Heart left ventricle (tissue), 16 donors: ENCODE measurements around the gene ARAP1. TPM values are rescaled to one million over a fixed set of nuclear protein-coding genes. Genes with fewer than 3 reads are reported as not detected.

Experiments used
- ATAC-seq, 4 donors: fragments of 200-7000 bp; cut with Tn5 transposase; one replicate each; pipeline ENCODE4 v1.9.1; 2020 to 2022; ENCODE audit warnings: moderate library complexity in 4 of 4, mild to moderate bottlenecking in 3 of 4, moderate number of reproducible peaks in 1 of 4
- DNase-seq, 5 donors: peaks; one replicate each; pipeline ENCODE4 v3.0.0-alpha.2; 2020
- H3K27ac ChIP-seq, 12 donors: fragments of 200-600 bp; sonication (generic) in 4 of 12; one replicate each; pipeline versions ENCODE4 v1.5.0 to v1.8.0; 2016 to 2022; ENCODE audit warnings: mild to moderate bottlenecking in 2 of 12
- H3K27me3 ChIP-seq, 9 donors: fragments of 200-600 bp; sonication (generic) in 2 of 9; one replicate each; pipeline versions ENCODE4 v1.5.1 to v1.8.0; 2016 to 2022; ENCODE audit warnings: mild to moderate bottlenecking in 3 of 9
- H3K36me3 ChIP-seq, 9 donors: fragments of 200-600 bp; sonication (generic) in 2 of 9; one replicate each; pipeline versions ENCODE4 v1.5.0 to v1.8.0; 2018 to 2022; ENCODE audit warnings: mild to moderate bottlenecking in 2 of 9
- H3K4me1 ChIP-seq, 12 donors: fragments of 200-600 bp; sonication (generic) in 4 of 12; one replicate each; pipeline versions ENCODE4 v1.5.0 to v1.8.0; 2016 to 2022; ENCODE audit warnings: mild to moderate bottlenecking in 3 of 12
- H3K4me3 ChIP-seq, 12 donors: fragments of 200-600 bp; sonication (generic) in 4 of 12; one replicate each; pipeline versions ENCODE4 v1.5.0 to v1.8.0; 2017 to 2022; ENCODE audit warnings: mild to moderate bottlenecking in 9 of 12, moderate library complexity in 4 of 12
- H3K9me3 ChIP-seq, 12 donors: fragments of 200-600 bp; sonication (generic) in 4 of 12; one replicate each; pipeline versions ENCODE4 v1.5.0 to v1.8.0; 2016 to 2022; ENCODE audit warnings: mild to moderate bottlenecking in 1 of 12
- POLR2A ChIP-seq, 2 donors: fragments of 450-650 bp; IDR thresholded peaks; one replicate each; pipeline ENCODE4 v1.6.1; 2017; ENCODE audit warnings: antibody characterized with exemption in 2 of 2, mild to moderate bottlenecking in 2 of 2, moderate library complexity in 2 of 2
- WGBS, 4 donors: extraction: QIAGEN DNeasy Blood & Tissue Kit in 2 of 4; methylation state at CpG; one replicate each; pipeline versions ENCODE4 v1.1.5 to v1.1.7; 2013 to 2018; 5-methylcytosine and 5-hydroxymethylcytosine counted together
- intact Hi-C, 10 donors: fragments of 100-400 bp; cut with DNase I; formaldehyde crosslinking; loops; one replicate each; pipeline versions ENCODE4 v1.11.1 to v1.14.2; 2022
- polyA plus RNA-seq, 2 donors: library from polyadenylated mRNA; stranded (reverse); fragments of 200-250 nt; gene quantifications; one replicate each; pipeline ENCODE4 v1.2.3, GENCODE V29; 2013
- total RNA-seq, 9 donors: library from RNA; depleted of rRNA in 2 of 9; stranded (reverse); fragments of >200 nt in 2 of 9; fragmentation: NEBNext Ultra II Directional in 3 of 9; extraction: Animal tissue kit (Norgen Biotek cat#: 25700) in 3 of 9; gene quantifications; one replicate each; pipeline versions ENCODE4 v1.1.0 to v1.2.4, GENCODE V29; 2016 to 2023
- TF ChIP-seq, protein P1 (sequence below), 12 donors: fragments of 200-600 bp; sonication (generic) in 4 of 12; IDR thresholded peaks; one replicate each; pipeline versions ENCODE4 v1.5.0 to v1.8.0; 2018 to 2022; ENCODE audit warnings: antibody characterized with exemption in 12 of 12, mild to moderate bottlenecking in 5 of 12
- donor health status: ischemic (EF 13 %, LVEDD 7.1; RV severe dilation, severe dysfunction).
- donor health status: healthy with polysubstance abuse.
- donor health status: DM: no; HTN: yes; CAD: no.
- donor health status: DM: no; HTN: no; CAD: no.
- donor health status: ischemic (EF 25% LVEDD 6.9; RV normal size, moderate dysfunction).
- donor health status: ischemic (EF 25% LVEDD 5.7; RV mildly dilated, moderate dysfunction).
- donor health status: healthy.
- donor health status: DM: yes; HTN: yes; CAD: no.
- donor health status: ischemic (EF 35%, LVEDD 5.7; RV mildly dilated, moderate dysfunction).
- donor health status: nonischemic (EF 11% LVEDD 7.7; RV severe dilation, severe dysfunction).
- donor health status: DM: yes; HTN: yes; CAD: no.
- donor health status: PGD.
- donor health status: ischemic (EF 29% LVEDD 5.4; RV normal size, mild dysfunction).
- donor health status: nonischemic (EF 23%, LVEDD 6.1; RV moderate dilation, normal function).

ARAP1 gene
- total and polyA plus RNA-seq, 11 donors = 35.4 to 116 (median 43.6) TPM

- ATAC-seq (no peak), DNase-seq (no peak)
- no peaks in the 10 kb centered on the region for H3K27me3 ChIP-seq
- no peaks in the 10 kb centered on the region for H3K9me3 ChIP-seq
- H3K27ac ChIP-seq = peak overlapping the region in 6 of 12 donors; percentile 17 to 72 (median 66)
- intact Hi-C loops = loop anchor here in 5 of 10 donors (10.0 kb wide), 2 partner anchors 203 to 213 kb away; no protein-coding TSS in a partner anchor
- H3K36me3 ChIP-seq = peaks cover 0 to 84% (median 80%) of the 10 kb centered on the region in 9 donors
- no peak for TF ChIP-seq POLR2A (IDR thresholded peaks at IDR 0.05)
- no peak overlapping the region for H3K4me3 ChIP-seq
- WGBS, 4 donors = 91 to 96% (median 92%) methylated on average over 7 of the region's 7 CpGs
- H3K4me1 ChIP-seq = peaks cover 0 to 60% (median 28%) of the 10 kb centered on the region in 12 donors
Measured at GRCh38 chr11:72687326-72687725, 64.9 kb downstream of the ARAP1 start.

- Histone ChIP-seq H3K9me3 (no peaks in the 10 kb centered on the region), H3K27me3 (no peaks in the 10 kb centered on the region), H3K27ac (peak overlapping the region; percentile 11 to 75 (median 61)), H3K36me3 (peaks cover 0 to 78% (median 74%) of the 10 kb centered on the region in 9 donors), H3K4me1 (peaks cover 0 to 54% (median 28%) of the 10 kb centered on the region in 12 donors), H3K4me3 (no peak overlapping the region)
- intact Hi-C loops = loop anchor here in 5 of 10 donors (10.0 kb wide), 2 partner anchors 202 to 212 kb away; no protein-coding TSS in a partner anchor
- 35 to 56% (median 45%) methylated on average over 8 of the region's 8 CpGs for WGBS, 4 donors
- ATAC-seq (peak in 1 of 4 donors; percentile 0), DNase-seq (no peak)
- TF ChIP-seq, protein P1, sequence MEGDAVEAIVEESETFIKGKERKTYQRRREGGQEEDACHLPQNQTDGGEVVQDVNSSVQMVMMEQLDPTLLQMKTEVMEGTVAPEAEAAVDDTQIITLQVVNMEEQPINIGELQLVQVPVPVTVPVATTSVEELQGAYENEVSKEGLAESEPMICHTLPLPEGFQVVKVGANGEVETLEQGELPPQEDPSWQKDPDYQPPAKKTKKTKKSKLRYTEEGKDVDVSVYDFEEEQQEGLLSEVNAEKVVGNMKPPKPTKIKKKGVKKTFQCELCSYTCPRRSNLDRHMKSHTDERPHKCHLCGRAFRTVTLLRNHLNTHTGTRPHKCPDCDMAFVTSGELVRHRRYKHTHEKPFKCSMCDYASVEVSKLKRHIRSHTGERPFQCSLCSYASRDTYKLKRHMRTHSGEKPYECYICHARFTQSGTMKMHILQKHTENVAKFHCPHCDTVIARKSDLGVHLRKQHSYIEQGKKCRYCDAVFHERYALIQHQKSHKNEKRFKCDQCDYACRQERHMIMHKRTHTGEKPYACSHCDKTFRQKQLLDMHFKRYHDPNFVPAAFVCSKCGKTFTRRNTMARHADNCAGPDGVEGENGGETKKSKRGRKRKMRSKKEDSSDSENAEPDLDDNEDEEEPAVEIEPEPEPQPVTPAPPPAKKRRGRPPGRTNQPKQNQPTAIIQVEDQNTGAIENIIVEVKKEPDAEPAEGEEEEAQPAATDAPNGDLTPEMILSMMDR (IDR thresholded peaks at IDR 0.05) = no peak
- TF ChIP-seq POLR2A (IDR thresholded peaks at IDR 0.05) = no peak
Measured at GRCh38 chr11:72686639-72687220, 65.5 kb downstream of the ARAP1 start.

GRCh38 chr11:72685560-72686480 lies 66.4 kb downstream of the ARAP1 start:
- TF ChIP-seq, protein P1 (IDR thresholded peaks at IDR 0.05) = no peak
- DNase-seq (peak in 3 of 5 donors; percentile 67 to 78 (median 68)), ATAC-seq (peak in 3 of 4 donors; percentile 3 to 35 (median 12))
- Histone ChIP-seq H3K27ac (peak overlapping the region; percentile 18 to 75 (median 62)), H3K36me3 (peaks cover 0 to 69% (median 65%) of the 10 kb centered on the region in 9 donors), H3K27me3 (no peaks in the 10 kb centered on the region), H3K4me1 (peaks cover 0 to 62% (median 31%) of the 10 kb centered on the region in 12 donors), H3K4me3 (no peak overlapping the region), H3K9me3 (no peaks in the 10 kb centered on the region)
- intact Hi-C loops = loop anchor here in 5 of 10 donors (10.0 kb wide), 2 partner anchors 201 to 211 kb away; no protein-coding TSS in a partner anchor
- WGBS, 4 donors = 72 to 85% (median 80%) methylated on average over 13 to 24 of the region's 24 CpGs

DNA sequence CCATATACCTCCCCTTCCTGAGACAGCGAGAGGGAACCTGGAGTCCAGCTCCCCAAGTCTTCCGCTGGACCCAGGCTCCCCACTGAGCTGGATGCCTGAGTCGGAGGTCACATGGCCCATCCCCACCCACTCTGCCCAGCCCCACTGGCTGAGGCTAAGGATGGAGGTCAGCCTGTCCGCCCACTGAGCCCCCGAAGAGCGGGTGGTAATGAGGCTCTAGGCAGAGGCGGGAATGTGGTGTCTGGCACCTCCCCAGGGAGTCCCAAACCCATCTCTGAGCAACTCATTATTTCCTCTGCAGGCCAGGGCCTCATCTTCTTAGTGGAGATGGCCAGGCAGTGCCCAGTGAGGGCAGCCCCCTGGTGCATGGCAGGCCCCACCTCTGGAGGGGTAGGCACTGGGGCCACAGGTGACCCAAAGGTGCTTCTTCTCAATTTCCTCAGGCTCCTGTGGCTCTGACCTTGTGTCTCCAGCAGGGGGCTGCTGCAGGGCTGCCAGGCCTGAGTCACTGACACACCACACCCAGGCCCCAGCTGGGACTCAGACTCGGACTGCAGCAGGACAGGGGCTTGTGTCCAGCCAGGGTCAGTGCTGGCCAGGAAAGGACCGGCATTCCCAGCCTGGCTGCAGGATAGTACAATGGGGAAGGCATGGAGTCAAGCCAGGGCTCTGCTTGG lies 67.8 kb downstream of the ARAP1 start:
- H3K36me3 ChIP-seq = peaks cover 0 to 54% (median 52%) of the 10 kb centered on the region in 9 donors
- TF ChIP-seq, protein P1 (IDR thresholded peaks at IDR 0.05) = peak; percentile 24 to 67 (median 52)
- TF ChIP-seq POLR2A (IDR thresholded peaks at IDR 0.05) = no peak
- H3K27me3 ChIP-seq = no peaks in the 10 kb centered on the region
- DNase-seq = peak; percentile 59 to 87 (median 83)
- H3K27ac ChIP-seq = peak overlapping the region in 9 of 12 donors; percentile 8 to 75 (median 64)
- WGBS, 4 donors = 54 to 78% (median 59%) methylated on average over 5 to 9 of the region's 9 CpGs
- ATAC-seq = peak; percentile 35 to 67 (median 60)
- intact Hi-C loops = loop anchor here in 8 of 10 donors (5.0 to 10.0 kb wide), 5 partner anchors 97 to 212 kb away; no protein-coding TSS in a partner anchor
- no peak overlapping the region for H3K4me3 ChIP-seq
- H3K9me3 ChIP-seq = no peaks in the 10 kb centered on the region
- peaks cover 0 to 66% (median 33%) of the 10 kb centered on the region in 12 donors for H3K4me1 ChIP-seq
